Panc1 (cell line): ENCODE results near the gene CDC14B.

ENCODE experiments used
- POLR2AphosphoS5 ChIP-seq: IDR thresholded peaks from 2 replicates; pipeline ENCODE4 v1.6.1; 2012; ENCODE audit warnings: mild to moderate bottlenecking, low read depth, low read length, moderate library complexity
- TCF7L2 ChIP-seq: IDR thresholded peaks from 2 replicates; pipeline ENCODE4 v1.6.1; 2011; ENCODE audit warnings: mild to moderate bottlenecking, low read depth, low read length, inconsistent platforms
- TF ChIP-seq, protein P1 (sequence below): fragments of 450-650 bp; IDR thresholded peaks from 2 replicates; pipeline ENCODE4 v1.5.1; 2017; ENCODE audit warnings: mild to moderate bottlenecking
- TF ChIP-seq, protein P2 (sequence below), 2 experiments: IDR thresholded peaks; 2 replicates each; pipeline ENCODE4 v1.6.1; 2011 to 2012; ENCODE audit warnings: low read depth in 2 of 2, control low read depth in 1 of 2, low read length in 1 of 2, mild to moderate bottlenecking in 1 of 2, moderate library complexity in 1 of 2; ENCODE audit not compliant: insufficient read depth in 1 of 2

GRCh38 chr9:96651626-96652025 lies 32.0 kb upstream of the CDC14B start:
- TF ChIP-seq, protein P1, sequence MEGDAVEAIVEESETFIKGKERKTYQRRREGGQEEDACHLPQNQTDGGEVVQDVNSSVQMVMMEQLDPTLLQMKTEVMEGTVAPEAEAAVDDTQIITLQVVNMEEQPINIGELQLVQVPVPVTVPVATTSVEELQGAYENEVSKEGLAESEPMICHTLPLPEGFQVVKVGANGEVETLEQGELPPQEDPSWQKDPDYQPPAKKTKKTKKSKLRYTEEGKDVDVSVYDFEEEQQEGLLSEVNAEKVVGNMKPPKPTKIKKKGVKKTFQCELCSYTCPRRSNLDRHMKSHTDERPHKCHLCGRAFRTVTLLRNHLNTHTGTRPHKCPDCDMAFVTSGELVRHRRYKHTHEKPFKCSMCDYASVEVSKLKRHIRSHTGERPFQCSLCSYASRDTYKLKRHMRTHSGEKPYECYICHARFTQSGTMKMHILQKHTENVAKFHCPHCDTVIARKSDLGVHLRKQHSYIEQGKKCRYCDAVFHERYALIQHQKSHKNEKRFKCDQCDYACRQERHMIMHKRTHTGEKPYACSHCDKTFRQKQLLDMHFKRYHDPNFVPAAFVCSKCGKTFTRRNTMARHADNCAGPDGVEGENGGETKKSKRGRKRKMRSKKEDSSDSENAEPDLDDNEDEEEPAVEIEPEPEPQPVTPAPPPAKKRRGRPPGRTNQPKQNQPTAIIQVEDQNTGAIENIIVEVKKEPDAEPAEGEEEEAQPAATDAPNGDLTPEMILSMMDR, result peak; percentile 48; the same call in 1 of the 2 replicates
- TF ChIP-seq TCF7L2 (no peak), POLR2AphosphoS5 (no peak)
- TF ChIP-seq, protein P2, sequence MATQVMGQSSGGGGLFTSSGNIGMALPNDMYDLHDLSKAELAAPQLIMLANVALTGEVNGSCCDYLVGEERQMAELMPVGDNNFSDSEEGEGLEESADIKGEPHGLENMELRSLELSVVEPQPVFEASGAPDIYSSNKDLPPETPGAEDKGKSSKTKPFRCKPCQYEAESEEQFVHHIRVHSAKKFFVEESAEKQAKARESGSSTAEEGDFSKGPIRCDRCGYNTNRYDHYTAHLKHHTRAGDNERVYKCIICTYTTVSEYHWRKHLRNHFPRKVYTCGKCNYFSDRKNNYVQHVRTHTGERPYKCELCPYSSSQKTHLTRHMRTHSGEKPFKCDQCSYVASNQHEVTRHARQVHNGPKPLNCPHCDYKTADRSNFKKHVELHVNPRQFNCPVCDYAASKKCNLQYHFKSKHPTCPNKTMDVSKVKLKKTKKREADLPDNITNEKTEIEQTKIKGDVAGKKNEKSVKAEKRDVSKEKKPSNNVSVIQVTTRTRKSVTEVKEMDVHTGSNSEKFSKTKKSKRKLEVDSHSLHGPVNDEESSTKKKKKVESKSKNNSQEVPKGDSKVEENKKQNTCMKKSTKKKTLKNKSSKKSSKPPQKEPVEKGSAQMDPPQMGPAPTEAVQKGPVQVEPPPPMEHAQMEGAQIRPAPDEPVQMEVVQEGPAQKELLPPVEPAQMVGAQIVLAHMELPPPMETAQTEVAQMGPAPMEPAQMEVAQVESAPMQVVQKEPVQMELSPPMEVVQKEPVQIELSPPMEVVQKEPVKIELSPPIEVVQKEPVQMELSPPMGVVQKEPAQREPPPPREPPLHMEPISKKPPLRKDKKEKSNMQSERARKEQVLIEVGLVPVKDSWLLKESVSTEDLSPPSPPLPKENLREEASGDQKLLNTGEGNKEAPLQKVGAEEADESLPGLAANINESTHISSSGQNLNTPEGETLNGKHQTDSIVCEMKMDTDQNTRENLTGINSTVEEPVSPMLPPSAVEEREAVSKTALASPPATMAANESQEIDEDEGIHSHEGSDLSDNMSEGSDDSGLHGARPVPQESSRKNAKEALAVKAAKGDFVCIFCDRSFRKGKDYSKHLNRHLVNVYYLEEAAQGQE (IDR thresholded peaks at IDR 0.05; ENCODE audit: insufficient read depth in 1 of 2, low read depth in 2 of 2, low read length in 1 of 2), result no peak
